ENCODE measurements around the gene IKBKE.
A peak's percentile ranks its signal among the peaks of the same experiment; 100 is the strongest.

IKBKE gene

GRCh38 chr1:206471415-206471801 lies 1.1 kb downstream of the IKBKE start:
- H3K4me3 ChIP-seq (ENCODE audit: control insufficient read depth, low read depth, low read length): peak overlapping the region; percentile 90
- DNase-seq (ENCODE audit: low read depth): no peak
- TF ChIP-seq CTCF (conservative IDR thresholded peaks at IDR 0.05; ENCODE audit: control insufficient read depth, insufficient read depth, low read depth, low read length): no peak

- no peak for DNase-seq (ENCODE audit: low read depth)
- no peak overlapping the region for H3K4me3 ChIP-seq (ENCODE audit: control insufficient read depth, low read depth, low read length)
Observed at GRCh38 chr1:206472024-206472423, 1.7 kb downstream of the IKBKE start.

GRCh38 chr1:206472454-206472853 lies 2.2 kb downstream of the IKBKE start:
- no peak overlapping the region for H3K4me3 ChIP-seq (ENCODE audit: control insufficient read depth, low read depth, low read length)
- TF ChIP-seq CTCF (conservative IDR thresholded peaks at IDR 0.05; ENCODE audit: control insufficient read depth, insufficient read depth, low read depth, low read length): no peak
- DNase-seq (ENCODE audit: low read depth): peak; percentile 80

More at GRCh38 chr1:206472024-206472423, 1.7 kb downstream of the IKBKE start:
- TF ChIP-seq CTCF (conservative IDR thresholded peaks at IDR 0.05; ENCODE audit: control insufficient read depth, insufficient read depth, low read depth, low read length): no peak

GRCh38 chr1:206472886-206473285 lies 2.6 kb downstream of the IKBKE start:
- H3K4me3 ChIP-seq (ENCODE audit: control insufficient read depth, low read depth, low read length): no peak overlapping the region
- TF ChIP-seq CTCF (conservative IDR thresholded peaks at IDR 0.05; ENCODE audit: control insufficient read depth, insufficient read depth, low read depth, low read length): no peak
- DNase-seq (ENCODE audit: low read depth): no peak

GRCh38 chr1:206476058-206476457 lies 5.8 kb downstream of the IKBKE start:
- H3K4me3 ChIP-seq (ENCODE audit: control insufficient read depth, low read depth, low read length): no peak overlapping the region
- no peak for DNase-seq (ENCODE audit: low read depth)
- no peak for TF ChIP-seq CTCF (conservative IDR thresholded peaks at IDR 0.05; ENCODE audit: control insufficient read depth, insufficient read depth, low read depth, low read length)

GRCh38 chr1:206476591-206476990 lies 6.3 kb downstream of the IKBKE start:
- DNase-seq (ENCODE audit: low read depth): no peak
- no peak for TF ChIP-seq CTCF (conservative IDR thresholded peaks at IDR 0.05; ENCODE audit: control insufficient read depth, insufficient read depth, low read depth, low read length)

GRCh38 chr1:206477110-206477509 lies 6.8 kb downstream of the IKBKE start:
- no peak for DNase-seq (ENCODE audit: low read depth)
- no peak for TF ChIP-seq CTCF (conservative IDR thresholded peaks at IDR 0.05; ENCODE audit: control insufficient read depth, insufficient read depth, low read depth, low read length)
- H3K4me3 ChIP-seq (ENCODE audit: control insufficient read depth, low read depth, low read length): no peak overlapping the region

More at GRCh38 chr1:206476591-206476990, 6.3 kb downstream of the IKBKE start:
- no peak overlapping the region for H3K4me3 ChIP-seq (ENCODE audit: control insufficient read depth, low read depth, low read length)
